Loucy (cell line): Measurements from ENCODE around the gene TGFBR3.

Source experiments
- CTCF ChIP-seq: fragments of 200-600 bp; sonication (generic); conservative IDR thresholded peaks from 2 replicates; pipeline ENCODE4 v1.5.1; 2014; ENCODE audit warnings: mild to moderate bottlenecking, antibody characterized with exemption, low read length
- EZH2phosphoT487 ChIP-seq: fragments of 200-600 bp; IDR thresholded peaks from 2 replicates; pipeline ENCODE4 v1.6.1; 2018; ENCODE audit warnings: antibody characterized with exemption, mild to moderate bottlenecking, moderate library complexity, borderline replicate concordance

- TF ChIP-seq CTCF = no peak
- no peak for TF ChIP-seq EZH2phosphoT487
Measured at GRCh38 chr1:91877574-91878208, 8.3 kb downstream of the TGFBR3 start.
